CD14-positive monocyte (primary cell): ENCODE results near the gene LAMTOR4. TPM values are rescaled to one million over a fixed set of nuclear protein-coding genes. Genes with fewer than 3 reads are reported as not detected.

Source experiments
- DNase-seq, 3 donors: peaks; one replicate each; pipeline ENCODE4 v3.0.0-alpha.2; 2011 to 2022
- H2AFZ ChIP-seq: 2 replicates; pipeline ENCODE4 v1.6.0; 2012; ENCODE audit warnings: mild to moderate bottlenecking, low read depth, low read length, inconsistent platforms; ENCODE audit not compliant: insufficient read depth, poor library complexity, severe bottlenecking
- H3K27ac ChIP-seq, 2 donors: 1 replicate in 1 of 2; 2 replicates in 1 of 2; pipeline ENCODE4 v1.5.1; 2012 to 2013; ENCODE audit warnings: low read length in 2 of 2, control low read depth in 1 of 2, inconsistent platforms in 1 of 2, low read depth in 1 of 2, mild to moderate bottlenecking in 1 of 2
- H3K27me3 ChIP-seq, 2 donors: one replicate each; pipeline versions ENCODE4 v1.6.0 to v1.6.1; 2011 to 2013; ENCODE audit warnings: low read length in 2 of 2; ENCODE audit not compliant: control insufficient read depth in 2 of 2, insufficient read depth in 2 of 2
- H3K36me3 ChIP-seq, 2 donors: replicated peaks in 1 of 2; 1 replicate in 1 of 2; 2 replicates in 1 of 2; pipeline versions ENCODE4 v1.5.1 to v1.6.1; 2012 to 2013; ENCODE audit warnings: low read length in 2 of 2, control low read depth in 1 of 2, inconsistent platforms in 1 of 2, mild to moderate bottlenecking in 1 of 2; ENCODE audit not compliant: insufficient read depth in 2 of 2, control insufficient read depth in 1 of 2
- H3K4me1 ChIP-seq, 2 donors: 1 replicate in 1 of 2; 2 replicates in 1 of 2; pipeline versions ENCODE4 v1.5.1 to v1.6.1; 2012 to 2013; ENCODE audit warnings: low read length in 2 of 2, control low read depth in 1 of 2, inconsistent platforms in 1 of 2, mild to moderate bottlenecking in 1 of 2, moderate library complexity in 1 of 2; ENCODE audit not compliant: insufficient read depth in 2 of 2, control insufficient read depth in 1 of 2
- H3K4me2 ChIP-seq: replicated peaks from 2 replicates; pipeline ENCODE3; 2012; ENCODE audit warnings: low read length, moderate library complexity, mild to moderate bottlenecking; ENCODE audit not compliant: poor library complexity, severe bottlenecking; ENCODE audit errors: extremely low read depth
- H3K4me3 ChIP-seq, 3 experiments: fragments of 200-600 bp in 1 of 3; sonication (generic) in 1 of 3; replicated peaks in 1 of 3; 1 replicate in 2 of 3; 2 replicates in 1 of 3; pipeline ENCODE4 v1.5.1; 2011 to 2013; ENCODE audit warnings: low read length in 3 of 3, mild to moderate bottlenecking in 3 of 3, control low read depth in 2 of 3, low read depth in 2 of 3, inconsistent platforms in 1 of 3, moderate library complexity in 1 of 3
- H3K79me2 ChIP-seq: 2 replicates; pipeline ENCODE4 v1.6.0; 2012; ENCODE audit warnings: mild to moderate bottlenecking, control low read depth, inconsistent platforms, low read length, moderate library complexity; ENCODE audit not compliant: insufficient read depth
- H3K9ac ChIP-seq: 2 replicates; pipeline ENCODE4 v1.6.0; 2017; ENCODE audit warnings: low read length, mild to moderate bottlenecking; ENCODE audit not compliant: insufficient read depth, poor library complexity, severe bottlenecking
- H3K9me3 ChIP-seq, 2 donors: replicated peaks in 1 of 2; 1 replicate in 1 of 2; 2 replicates in 1 of 2; pipeline versions ENCODE4 v1.5.1 to v1.6.1; 2012 to 2013; ENCODE audit warnings: low read length in 2 of 2, control low read depth in 1 of 2; ENCODE audit not compliant: control insufficient read depth in 1 of 2, insufficient read depth in 1 of 2
- H4K20me1 ChIP-seq: 2 replicates; pipeline ENCODE4 v1.6.0; 2012; ENCODE audit warnings: mild to moderate bottlenecking, low read length, control low read depth, moderate library complexity; ENCODE audit not compliant: insufficient read depth
- H3K27ac Mint-ChIP-seq, 7 donors: one replicate each; pipeline ENCODE4 v1.8.0; 2020; ENCODE audit warnings: mild to moderate bottlenecking in 7 of 7, mixed read lengths in 7 of 7, moderate library complexity in 6 of 7, inconsistent platforms in 2 of 7
- H3K27me3 Mint-ChIP-seq, 3 donors: one replicate each; pipeline ENCODE4 v1.8.0; 2021 to 2022; ENCODE audit warnings: low read depth in 3 of 3, mild to moderate bottlenecking in 3 of 3, mixed read lengths in 3 of 3, moderate library complexity in 3 of 3, inconsistent platforms in 1 of 3
- H3K36me3 Mint-ChIP-seq, 2 donors: one replicate each; pipeline ENCODE4 v1.8.0; 2020; ENCODE audit warnings: mixed read lengths in 2 of 2, inconsistent platforms in 1 of 2, mild to moderate bottlenecking in 1 of 2
- H3K4me1 Mint-ChIP-seq: one replicate; pipeline ENCODE4 v1.8.0; 2020; ENCODE audit warnings: mild to moderate bottlenecking, mixed read lengths
- H3K4me3 Mint-ChIP-seq, 2 donors: one replicate each; pipeline ENCODE4 v1.8.0; 2020; ENCODE audit warnings: mild to moderate bottlenecking in 2 of 2, mixed read lengths in 2 of 2, moderate library complexity in 1 of 2
- H3K9me3 Mint-ChIP-seq, 7 donors: one replicate each; pipeline ENCODE4 v1.8.0; 2020 to 2022; ENCODE audit warnings: mixed read lengths in 7 of 7, mild to moderate bottlenecking in 6 of 7, moderate library complexity in 6 of 7, inconsistent platforms in 2 of 7
- WGBS: methylation state at CpG from one replicate; pipeline ENCODE4 v1.1.5; 2013; ENCODE audit warnings: missing lambda C conversion rate; ENCODE audit not compliant: insufficient coverage; 5-methylcytosine and 5-hydroxymethylcytosine counted together
- intact Hi-C, 2 donors: fragments of 100-400 bp; cut with micrococcal nuclease; formaldehyde crosslinking; loops; one replicate each; pipeline versions ENCODE4 v1.15.0 to v1.15.1; 2023
- polyA minus RNA-seq: library from RNA; depleted of rRNA, polyadenylated mRNA; stranded (reverse); fragments of >200 nt; gene quantifications from 2 replicates; pipeline ENCODE4 v1.2.3, GENCODE V29; 2012
- polyA plus RNA-seq, 3 donors: library from polyadenylated mRNA; depleted of rRNA in 1 of 3; unstranded in 2 of 3; stranded (reverse) in 1 of 3; fragments of 300-500 nt in 2 of 3; fragments of >200 nt in 1 of 3; fragmentation: Illumina TruSeq in 2 of 3; gene quantifications; 1 replicate in 2 of 3; 2 replicates in 1 of 3; pipeline ENCODE4 v1.2.3, GENCODE V29; 2012 to 2021
- total RNA-seq, 12 experiments: library from RNA in 1 of 12; stranded (reverse) in 1 of 12; fragments of 120-200 nt in 1 of 12; gene quantifications; one replicate each; pipeline ENCODE4 v1.2.4 and lab custom pipeline; 2013 to 2026; ENCODE audit warnings: mixed read lengths in 6 of 12, inconsistent platforms in 1 of 12
- TF ChIP-seq, protein P1 (sequence below): fragments of 200-600 bp; IDR thresholded peaks from one replicate; pipeline ENCODE4 v1.8.0; 2022; ENCODE audit warnings: antibody characterized with exemption, mild to moderate bottlenecking

LAMTOR4 gene
- total RNA-seq (2013) = 253 TPM
- 100 to 1,000 TPM; 533 to 754 (median 621) TPM for polyA plus RNA-seq
- 173 and 260 TPM in 2 replicates for polyA minus RNA-seq
- 5.9 to 64.2 (median 46.1) reads per million in 11 experiments for total RNA-seq (lab: John Stamatoyannopoulos, UW)

DNA sequence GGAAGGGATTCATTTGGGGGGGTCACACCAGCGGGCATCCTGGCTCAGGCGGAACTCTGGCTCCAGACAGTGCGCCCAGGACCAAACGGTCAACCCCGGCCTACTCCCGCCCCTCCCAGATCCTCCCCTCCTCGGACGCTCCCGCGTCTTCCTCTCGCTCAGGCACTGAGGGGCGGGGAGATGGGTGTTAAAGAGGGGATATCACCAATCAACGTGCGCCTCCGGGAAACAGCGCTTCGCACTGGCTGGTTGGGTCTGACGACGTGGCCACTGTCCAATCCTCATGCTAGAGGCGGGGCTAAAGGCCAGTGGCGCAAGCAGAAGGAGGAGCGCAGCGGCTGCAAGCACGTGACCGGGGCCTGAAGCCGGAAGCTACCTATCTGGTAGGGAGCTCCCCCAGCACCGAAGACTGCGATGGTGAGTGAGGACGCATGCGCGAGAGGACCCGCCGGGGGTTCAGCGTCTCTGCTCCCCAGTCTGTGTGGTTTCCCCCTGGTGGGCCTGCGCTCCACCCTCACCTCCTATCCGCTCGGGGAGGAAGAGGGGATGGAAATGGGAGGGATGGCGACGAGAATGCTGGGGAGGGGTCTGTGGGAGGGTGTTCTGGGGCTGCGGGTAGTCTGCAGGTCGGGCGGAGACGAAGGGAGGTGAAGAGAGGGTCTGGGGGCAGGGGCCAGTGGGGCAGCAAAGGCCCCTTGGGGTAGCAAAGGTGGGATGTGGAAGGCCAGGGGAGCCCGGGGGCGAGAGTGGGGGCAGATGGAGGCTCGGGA lies at the start of gene LAMTOR4:
TSS of gene LAMTOR4 (plus strand) at position 360 of the 770 bp plus-strand sequence. CDS start at position 415, 55 bp downstream.
- H3K4me1 ChIP-seq = peaks cover 55 to 65% of the 10 kb centered on the region in 2 donors
- intact Hi-C loops = loop anchor here in 1 of 2 donors (2.0 to 10.0 kb wide), 2 partner anchors 28 to 206 kb away; partner anchors contain the start of genes GPC2, PILRB and STAG3
- Mint-ChIP-seq H3K9me3 (peaks cover 0 to 6% (median 0%) of the 10 kb centered on the region in 7 donors), H3K36me3 (peaks cover 18 to 30% of the 10 kb centered on the region in 2 donors), H3K27me3 (no peaks in the 10 kb centered on the region), H3K4me3 (peak within 1 kb of the TSS; percentile 94 to 95), H3K4me1 (peaks cover 59% of the 10 kb centered on the region), H3K27ac (peak within 1 kb of the TSS; percentile 92 to 98 (median 95))
- peak within 1 kb of the TSS; percentile 98 for H3K4me2 ChIP-seq
- no peaks in the 10 kb centered on the region for H3K9me3 ChIP-seq
- H3K79me2 ChIP-seq = peaks cover 51% of the 10 kb centered on the region
- H3K27ac ChIP-seq = peak within 1 kb of the TSS; percentile 75 to 97
- no peaks in the 10 kb centered on the region for H3K27me3 ChIP-seq
- TF ChIP-seq, protein P1, sequence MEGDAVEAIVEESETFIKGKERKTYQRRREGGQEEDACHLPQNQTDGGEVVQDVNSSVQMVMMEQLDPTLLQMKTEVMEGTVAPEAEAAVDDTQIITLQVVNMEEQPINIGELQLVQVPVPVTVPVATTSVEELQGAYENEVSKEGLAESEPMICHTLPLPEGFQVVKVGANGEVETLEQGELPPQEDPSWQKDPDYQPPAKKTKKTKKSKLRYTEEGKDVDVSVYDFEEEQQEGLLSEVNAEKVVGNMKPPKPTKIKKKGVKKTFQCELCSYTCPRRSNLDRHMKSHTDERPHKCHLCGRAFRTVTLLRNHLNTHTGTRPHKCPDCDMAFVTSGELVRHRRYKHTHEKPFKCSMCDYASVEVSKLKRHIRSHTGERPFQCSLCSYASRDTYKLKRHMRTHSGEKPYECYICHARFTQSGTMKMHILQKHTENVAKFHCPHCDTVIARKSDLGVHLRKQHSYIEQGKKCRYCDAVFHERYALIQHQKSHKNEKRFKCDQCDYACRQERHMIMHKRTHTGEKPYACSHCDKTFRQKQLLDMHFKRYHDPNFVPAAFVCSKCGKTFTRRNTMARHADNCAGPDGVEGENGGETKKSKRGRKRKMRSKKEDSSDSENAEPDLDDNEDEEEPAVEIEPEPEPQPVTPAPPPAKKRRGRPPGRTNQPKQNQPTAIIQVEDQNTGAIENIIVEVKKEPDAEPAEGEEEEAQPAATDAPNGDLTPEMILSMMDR = no peak
- peak within 1 kb of the TSS; percentile 83 to 100 (median 97) for H3K4me3 ChIP-seq
- H3K36me3 ChIP-seq = peaks cover 7 to 8% of the 10 kb centered on the region in 2 donors
- DNase-seq = peak; percentile 98 to 99 (median 99)
- H2AFZ ChIP-seq = peak within 1 kb of the TSS; percentile 99
- H3K9ac ChIP-seq = peak within 1 kb of the TSS; percentile 90
- 0% methylated on average over 23 of the region's 46 CpGs for WGBS
- H4K20me1 ChIP-seq = peaks cover 12% of the 10 kb centered on the region

DNA sequence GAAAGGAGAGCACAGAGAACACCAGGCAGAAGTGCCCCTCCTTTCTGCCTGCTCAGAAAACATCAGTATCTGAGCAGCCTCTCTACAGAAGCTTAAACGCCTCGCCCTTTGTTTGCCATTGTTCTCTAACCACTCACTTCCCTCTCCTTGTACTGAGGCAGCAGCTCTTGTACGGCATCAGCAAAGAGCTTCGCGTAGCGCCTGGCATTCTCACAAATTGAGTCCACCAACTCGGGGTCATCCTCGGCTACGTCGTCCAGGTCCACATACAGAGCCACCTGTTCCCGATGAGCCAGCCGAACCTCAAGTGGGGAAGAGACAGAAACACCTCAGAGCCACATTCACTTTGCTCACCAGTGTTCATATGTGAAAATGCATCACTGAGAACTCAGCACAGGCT lies 49.3 kb upstream of the LAMTOR4 start:
- H3K9ac ChIP-seq = no peak overlapping the region
- peaks cover 59 to 67% of the 10 kb centered on the region in 2 donors for H3K36me3 Mint-ChIP-seq
- intact Hi-C loops = no loop called here
- no peaks in the 10 kb centered on the region for H3K27me3 ChIP-seq
- H3K27ac ChIP-seq = peak overlapping the region in 1 of 2 donors; percentile 86
- TF ChIP-seq, protein P1 = no peak
- H3K79me2 ChIP-seq = peaks cover 53% of the 10 kb centered on the region
- no peak overlapping the region for H2AFZ ChIP-seq
- peaks cover 52 to 64% of the 10 kb centered on the region in 2 donors for H3K36me3 ChIP-seq
- no peaks in the 10 kb centered on the region for H3K9me3 ChIP-seq
- no peaks in the 10 kb centered on the region for H4K20me1 ChIP-seq
- H3K4me2 ChIP-seq = peak overlapping the region; percentile 100
- H3K9me3 Mint-ChIP-seq = no peaks in the 10 kb centered on the region
- peaks cover 22 to 27% of the 10 kb centered on the region in 2 donors for H3K4me1 ChIP-seq
- no peak for DNase-seq
- H3K4me1 Mint-ChIP-seq = peaks cover 23% of the 10 kb centered on the region
- peak overlapping the region in 1 of 3 experiments; percentile 95 for H3K4me3 ChIP-seq
- 90% methylated on average over 12 of the region's 12 CpGs for WGBS
- peak overlapping the region in 6 of 7 donors; percentile 11 to 96 (median 89) for H3K27ac Mint-ChIP-seq
- H3K27me3 Mint-ChIP-seq = peaks cover 0 to 3% (median under 1%) of the 10 kb centered on the region in 3 donors
- H3K4me3 Mint-ChIP-seq = peak overlapping the region; percentile 87 to 92
